ENCODE data around the gene HEATR5B.

The HEATR5B gene

GRCh38 chr2:37083873-37084794 is at the start of gene HEATR5B, which contains the start of gene GPATCH11:
Gene HEATR5B (minus strand): TSS chr2:37084372. CDS start chr2:37083414, 958 bp downstream.
Gene GPATCH11 (plus strand): TSS chr2:37084518. CDS start chr2:37088382, 3,864 bp downstream.
- DNase-seq (ENCODE audit: low read depth in 2 of 2): peak; percentile 85 to 86

GRCh38 chr2:37132914-37133313 is 48.7 kb upstream of the HEATR5B start:
- no peak for DNase-seq (ENCODE audit: low read depth in 2 of 2)

- DNase-seq (ENCODE audit: low read depth in 2 of 2): no peak
Observed at GRCh38 chr2:37125416-37125815, 41.2 kb upstream of the HEATR5B start.

- no peak for DNase-seq (ENCODE audit: low read depth in 2 of 2)
Observed at GRCh38 chr2:37119157-37119556, 35.0 kb upstream of the HEATR5B start.

- no peak for DNase-seq (ENCODE audit: low read depth in 2 of 2)
Observed at GRCh38 chr2:37117566-37117965, 33.4 kb upstream of the HEATR5B start.

- DNase-seq (ENCODE audit: low read depth in 2 of 2): no peak
Observed at GRCh38 chr2:37111958-37112357, 27.8 kb upstream of the HEATR5B start.

- no peak for DNase-seq (ENCODE audit: low read depth in 2 of 2)
Observed at GRCh38 chr2:37110306-37111212, 26.4 kb upstream of the HEATR5B start.

GRCh38 chr2:37109523-37109922 is 25.4 kb upstream of the HEATR5B start:
- DNase-seq (ENCODE audit: low read depth in 2 of 2): no peak

GRCh38 chr2:37105150-37105549 is 21.0 kb upstream of the HEATR5B start:
- no peak for DNase-seq (ENCODE audit: low read depth in 2 of 2)

- DNase-seq (ENCODE audit: low read depth in 2 of 2): no peak
Observed at GRCh38 chr2:37104178-37104577, 20.0 kb upstream of the HEATR5B start.

- no peak for DNase-seq (ENCODE audit: low read depth in 2 of 2)
Observed at GRCh38 chr2:37102588-37102987, 18.4 kb upstream of the HEATR5B start.

GRCh38 chr2:37100054-37100453 is 15.9 kb upstream of the HEATR5B start:
- no peak for DNase-seq (ENCODE audit: low read depth in 2 of 2)

GRCh38 chr2:37098416-37099118 is 14.4 kb upstream of the HEATR5B start:
- DNase-seq (ENCODE audit: low read depth in 2 of 2): no peak

GRCh38 chr2:37096568-37096967 is 12.4 kb upstream of the HEATR5B start:
- no peak for DNase-seq (ENCODE audit: low read depth in 2 of 2)

- DNase-seq (ENCODE audit: low read depth in 2 of 2): no peak
Observed at GRCh38 chr2:37091873-37092272, 7.7 kb upstream of the HEATR5B start.

- DNase-seq (ENCODE audit: low read depth in 2 of 2): no peak
Observed at GRCh38 chr2:37090019-37090477, 5.9 kb upstream of the HEATR5B start.

GRCh38 chr2:37085731-37086147 is 1.6 kb upstream of the HEATR5B start:
- no peak for DNase-seq (ENCODE audit: low read depth in 2 of 2)

- DNase-seq (ENCODE audit: low read depth in 2 of 2): no peak
Observed at GRCh38 chr2:37084797-37085196, 625 bp upstream of the HEATR5B start.

GRCh38 chr2:37080689-37081088 is 3.5 kb downstream of the HEATR5B start:
- DNase-seq (ENCODE audit: low read depth in 2 of 2): no peak

- no peak for DNase-seq (ENCODE audit: low read depth in 2 of 2)
Observed at GRCh38 chr2:37080266-37080665, 3.9 kb downstream of the HEATR5B start.

GRCh38 chr2:37070931-37071330 is 13.2 kb downstream of the HEATR5B start:
- no peak for DNase-seq (ENCODE audit: low read depth in 2 of 2)

GRCh38 chr2:37068686-37069085 is 15.5 kb downstream of the HEATR5B start:
- DNase-seq (ENCODE audit: low read depth in 2 of 2): no peak
